CD1c-positive myeloid dendritic cell (primary cell): ENCODE measurements around the gene TGDS.

ENCODE experiments used
- DNase-seq: peaks from one replicate; pipeline ENCODE4 v3.0.0-alpha.2; 2016; ENCODE audit errors: extremely low spot score

Gene TGDS

GRCh38 chr13:94601446-94602431 is 5.8 kb upstream of the TGDS start, which contains the start of gene GPR180:
Gene GPR180, plus strand, starts transcription at chr13:94601857. Its CDS starts 71 bp downstream, at chr13:94601928.
- DNase-seq, result peak; percentile 95

GRCh38 chr13:94599877-94600276 is 3.9 kb upstream of the TGDS start:
- DNase-seq, result no peak

- DNase-seq, result no peak
Measured at GRCh38 chr13:94598281-94598680, 2.3 kb upstream of the TGDS start.

- DNase-seq, result no peak
Measured at GRCh38 chr13:94596575-94596971, 621 bp upstream of the TGDS start.

- DNase-seq, result peak; percentile 23
Measured at GRCh38 chr13:94595001-94595949, 677 bp downstream of the TGDS start.

GRCh38 chr13:94590744-94591143 is 5.2 kb downstream of the TGDS start:
- no peak for DNase-seq

- DNase-seq, result no peak
Measured at GRCh38 chr13:94588541-94588940, 7.4 kb downstream of the TGDS start.

- DNase-seq, result no peak
Measured at GRCh38 chr13:94586371-94586770, 9.6 kb downstream of the TGDS start.

GRCh38 chr13:94585543-94586101 is 10.3 kb downstream of the TGDS start:
- no peak for DNase-seq

- DNase-seq, result no peak
Measured at GRCh38 chr13:94583926-94584325, 12.0 kb downstream of the TGDS start.

GRCh38 chr13:94579063-94579462 is 16.9 kb downstream of the TGDS start:
- DNase-seq, result no peak

GRCh38 chr13:94569615-94570014 is 26.3 kb downstream of the TGDS start:
- no peak for DNase-seq

- DNase-seq, result no peak
Measured at GRCh38 chr13:94568443-94568842, 27.5 kb downstream of the TGDS start.

- DNase-seq, result no peak
Measured at GRCh38 chr13:94567581-94567980, 28.4 kb downstream of the TGDS start.

- DNase-seq, result no peak
Measured at GRCh38 chr13:94561126-94561525, 34.8 kb downstream of the TGDS start.

GRCh38 chr13:94560116-94560515 is 35.8 kb downstream of the TGDS start:
- no peak for DNase-seq

- no peak for DNase-seq
Measured at GRCh38 chr13:94559222-94559795, 36.6 kb downstream of the TGDS start.

GRCh38 chr13:94558716-94559115 is 37.2 kb downstream of the TGDS start:
- no peak for DNase-seq

GRCh38 chr13:94557684-94558235 is 38.2 kb downstream of the TGDS start:
- no peak for DNase-seq

- DNase-seq, result no peak
Measured at GRCh38 chr13:94556621-94557020, 39.3 kb downstream of the TGDS start.

- DNase-seq, result no peak
Measured at GRCh38 chr13:94556041-94556440, 39.9 kb downstream of the TGDS start.
